ENCODE results near the gene TEX55. TPM values are rescaled to one million over a fixed set of nuclear protein-coding genes. Genes with fewer than 3 reads are reported as not detected.
A peak's percentile ranks its signal among the peaks of the same experiment; 100 is the strongest.
"Not testable (repeated sequence)": the region's sequence is repeated elsewhere in the genome, so short reads cannot be mapped to it uniquely, and the experiment has no call there.

Gene TEX55
- total and polyA plus RNA-seq, 3 donors from 2014 or later = 70.4 to 176 (median 158) TPM

GRCh38 chr3:119139360-119139759, 6.6 kb upstream of the TEX55 start:
- H3K9me3 ChIP-seq; DNase-seq; H3K4me3 ChIP-seq; H3K27me3 ChIP-seq; H3K27ac ChIP-seq; H3K4me1 ChIP-seq; intact Hi-C loops (cut with DNase I; ENCODE audit: low total_unique reads); H3K36me3 ChIP-seq (ENCODE audit: low read depth, missing control alignments): not testable (repeated sequence)
- WGBS, 2 donors = 88 to 96% methylated on average over 4 of the region's 4 CpGs

DNA sequence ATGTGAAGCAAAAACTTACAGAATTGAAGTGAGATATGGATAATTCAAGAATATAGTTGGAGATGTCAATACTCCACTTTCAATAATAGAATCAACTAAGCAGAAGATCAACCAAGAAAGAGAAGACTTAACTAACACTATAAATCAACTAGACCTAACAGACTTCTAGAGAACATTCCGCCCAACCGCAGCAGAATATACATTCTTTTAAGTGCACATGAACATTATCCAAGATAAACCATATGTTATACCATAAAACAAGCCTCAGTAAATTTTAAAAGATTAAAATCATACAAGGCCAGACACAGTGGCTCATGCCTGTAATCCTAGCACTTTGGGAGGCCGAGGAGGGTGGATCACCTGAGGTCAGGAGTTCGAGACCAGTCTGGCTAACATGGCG, 5.5 kb upstream of the TEX55 start:
- intact Hi-C loops (cut with DNase I; ENCODE audit: low total_unique reads) = no loop called here
- Histone ChIP-seq H3K9me3 (no peaks in the 10 kb centered on the region), H3K4me3 (no peak overlapping the region), H3K36me3 (ENCODE audit: low read depth, missing control alignments) (no peaks in the 10 kb centered on the region), H3K27ac (no peak overlapping the region), H3K27me3 (no peaks in the 10 kb centered on the region), H3K4me1 (no peaks in the 10 kb centered on the region)
- no peak for DNase-seq
- 85 to 88% methylated on average over 5 of the region's 5 CpGs for WGBS, 2 donors
- TF ChIP-seq, protein P1, sequence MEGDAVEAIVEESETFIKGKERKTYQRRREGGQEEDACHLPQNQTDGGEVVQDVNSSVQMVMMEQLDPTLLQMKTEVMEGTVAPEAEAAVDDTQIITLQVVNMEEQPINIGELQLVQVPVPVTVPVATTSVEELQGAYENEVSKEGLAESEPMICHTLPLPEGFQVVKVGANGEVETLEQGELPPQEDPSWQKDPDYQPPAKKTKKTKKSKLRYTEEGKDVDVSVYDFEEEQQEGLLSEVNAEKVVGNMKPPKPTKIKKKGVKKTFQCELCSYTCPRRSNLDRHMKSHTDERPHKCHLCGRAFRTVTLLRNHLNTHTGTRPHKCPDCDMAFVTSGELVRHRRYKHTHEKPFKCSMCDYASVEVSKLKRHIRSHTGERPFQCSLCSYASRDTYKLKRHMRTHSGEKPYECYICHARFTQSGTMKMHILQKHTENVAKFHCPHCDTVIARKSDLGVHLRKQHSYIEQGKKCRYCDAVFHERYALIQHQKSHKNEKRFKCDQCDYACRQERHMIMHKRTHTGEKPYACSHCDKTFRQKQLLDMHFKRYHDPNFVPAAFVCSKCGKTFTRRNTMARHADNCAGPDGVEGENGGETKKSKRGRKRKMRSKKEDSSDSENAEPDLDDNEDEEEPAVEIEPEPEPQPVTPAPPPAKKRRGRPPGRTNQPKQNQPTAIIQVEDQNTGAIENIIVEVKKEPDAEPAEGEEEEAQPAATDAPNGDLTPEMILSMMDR (IDR thresholded peaks at IDR 0.05) = no peak
- TF ChIP-seq POLR2A (IDR thresholded peaks at IDR 0.05) = no peak

GRCh38 chr3:119145128-119145499, 851 bp upstream of the TEX55 start:
- Histone ChIP-seq H3K4me1 (no peaks in the 10 kb centered on the region), H3K36me3 (ENCODE audit: low read depth, missing control alignments) (no peaks in the 10 kb centered on the region), H3K4me3 (peak overlapping the region in 1 of 2 donors; percentile 36), H3K27me3 (no peaks in the 10 kb centered on the region), H3K27ac (no peak overlapping the region), H3K9me3 (no peaks in the 10 kb centered on the region)
- no peak for DNase-seq
- TF ChIP-seq, protein P1 (IDR thresholded peaks at IDR 0.05) = no peak
- no peak for TF ChIP-seq POLR2A (IDR thresholded peaks at IDR 0.05)
- intact Hi-C loops (cut with DNase I; ENCODE audit: low total_unique reads) = no loop called here

GRCh38 chr3:119146578-119147375, 812 bp downstream of the TEX55 start:
- H3K4me3 ChIP-seq = no peak overlapping the region
- no peak for TF ChIP-seq POLR2A (IDR thresholded peaks at IDR 0.05)
- TF ChIP-seq, protein P1 (IDR thresholded peaks at IDR 0.05) = no peak
- DNase-seq = no peak
- no peaks in the 10 kb centered on the region for H3K27me3 ChIP-seq
- no peaks in the 10 kb centered on the region for H3K9me3 ChIP-seq
- H3K27ac ChIP-seq = no peak overlapping the region
- intact Hi-C loops (cut with DNase I; ENCODE audit: low total_unique reads) = no loop called here
- 79 to 84% methylated on average over 15 of the region's 15 CpGs for WGBS, 2 donors
- H3K4me1 ChIP-seq = no peaks in the 10 kb centered on the region
- H3K36me3 ChIP-seq (ENCODE audit: low read depth, missing control alignments) = no peaks in the 10 kb centered on the region

GRCh38 chr3:119147494-119147893, 1.5 kb downstream of the TEX55 start:
- Histone ChIP-seq H3K36me3 (ENCODE audit: low read depth, missing control alignments) (no peaks in the 10 kb centered on the region), H3K4me1 (no peaks in the 10 kb centered on the region), H3K9me3 (no peaks in the 10 kb centered on the region), H3K27ac (no peak overlapping the region), H3K4me3 (no peak overlapping the region), H3K27me3 (no peaks in the 10 kb centered on the region)
- intact Hi-C loops (cut with DNase I; ENCODE audit: low total_unique reads) = no loop called here
- no peak for DNase-seq
- no peak for TF ChIP-seq POLR2A (IDR thresholded peaks at IDR 0.05)
- TF ChIP-seq, protein P1 (IDR thresholded peaks at IDR 0.05) = no peak
- WGBS, 2 donors = 39 to 46% methylated on average over 2 of the region's 2 CpGs
